Hepatocyte (in vitro differentiated cells): ENCODE results near the gene SNAI1. TPM values are rescaled to one million over a fixed set of nuclear protein-coding genes. Genes with fewer than 3 reads are reported as not detected.
A peak's percentile ranks its signal among the peaks of the same experiment; 100 is the strongest.

Source experiments
- DNase-seq: peaks from one replicate; pipeline ENCODE4 v3.0.0-alpha.2; 2016; ENCODE audit warnings: low spot score
- H2AFZ ChIP-seq: fragments of 200-600 bp; sonication (generic); 2 replicates; pipeline ENCODE4 v1.6.0; 2016; ENCODE audit warnings: antibody characterized with exemption, mild to moderate bottlenecking
- H3K27ac ChIP-seq: fragments of 200-600 bp; sonication (generic); 2 replicates; pipeline ENCODE4 v1.5.1; 2016; ENCODE audit warnings: mild to moderate bottlenecking
- H3K27me3 ChIP-seq: fragments of 200-600 bp; sonication (generic); 2 replicates; pipeline ENCODE4 v1.6.1; 2016
- H3K36me3 ChIP-seq: fragments of 200-600 bp; sonication (generic); replicated peaks from 2 replicates; pipeline ENCODE4 v1.5.1; 2016; ENCODE audit warnings: low read depth; ENCODE audit not compliant: insufficient read depth
- H3K4me1 ChIP-seq: fragments of 200-600 bp; sonication (generic); 2 replicates; pipeline ENCODE4 v1.5.1; 2016; ENCODE audit warnings: mild to moderate bottlenecking, moderate library complexity; ENCODE audit not compliant: insufficient read depth
- H3K4me2 ChIP-seq: fragments of 200-600 bp; sonication (generic); 2 replicates; pipeline ENCODE4 v1.6.0; 2016
- H3K4me3 ChIP-seq: fragments of 200-600 bp; sonication (generic); 2 replicates; pipeline ENCODE4 v1.5.1; 2016; ENCODE audit warnings: mild to moderate bottlenecking
- H3K79me2 ChIP-seq: fragments of 200-600 bp; sonication (generic); 2 replicates; pipeline ENCODE4 v1.6.0; 2017; ENCODE audit warnings: mild to moderate bottlenecking
- H3K9me2 ChIP-seq: fragments of 200-600 bp; sonication (generic); replicated peaks from 2 replicates; pipeline ENCODE4 v1.6.0; 2017; ENCODE audit warnings: mild to moderate bottlenecking; ENCODE audit not compliant: insufficient read depth
- H3K9me3 ChIP-seq: fragments of 200-600 bp; sonication (generic); 2 replicates; pipeline ENCODE4 v1.5.1; 2016; ENCODE audit warnings: low read depth, mild to moderate bottlenecking
- H4K20me1 ChIP-seq: fragments of 200-600 bp; sonication (generic); 2 replicates; pipeline ENCODE4 v1.6.0; 2016; ENCODE audit warnings: mild to moderate bottlenecking; ENCODE audit not compliant: insufficient read depth, poor library complexity, severe bottlenecking
- CTCF ChIP-seq: fragments of 200-600 bp; sonication (generic); IDR thresholded peaks from 2 replicates; pipeline ENCODE4 v1.5.1; 2016; ENCODE audit warnings: antibody characterized with exemption, mild to moderate bottlenecking; ENCODE audit not compliant: poor library complexity
- EZH2 ChIP-seq: fragments of 200-600 bp; sonication (generic); IDR thresholded peaks from 2 replicates; pipeline ENCODE4 v1.6.1; 2016; ENCODE audit warnings: antibody characterized with exemption, mild to moderate bottlenecking, borderline replicate concordance
- EZH2phosphoT487 ChIP-seq: fragments of 200-600 bp; sonication (generic); IDR thresholded peaks from one replicate; pipeline ENCODE4 v1.6.1; 2018; ENCODE audit warnings: antibody characterized with exemption, mild to moderate bottlenecking, low read depth, moderate library complexity; ENCODE audit not compliant: unreplicated experiment, severe bottlenecking
- WGBS: methylation state at CpG from one replicate; pipeline ENCODE4 v1.1.6; 2016; ENCODE audit warnings: low lambda C conversion rate; ENCODE audit errors: missing lambda C conversion rate; 5-methylcytosine and 5-hydroxymethylcytosine counted together
- polyA plus RNA-seq: library from polyadenylated mRNA; unstranded; fragments of >200 nt; fragmentation: Nextera tagmentation; extraction: Ambion mirVana; gene quantifications from 2 replicates; pipeline ENCODE4 v1.2.1, GENCODE V29; 2016
- total RNA-seq: library from RNA; depleted of rRNA; stranded (reverse); fragments of >200 nt; gene quantifications from 2 replicates; pipeline ENCODE4 v1.2.3, GENCODE V29; 2014

SNAI1 gene
- total and polyA plus RNA-seq, 2 experiments from 2014 or later: 2.9 to 9.8 TPM

DNA sequence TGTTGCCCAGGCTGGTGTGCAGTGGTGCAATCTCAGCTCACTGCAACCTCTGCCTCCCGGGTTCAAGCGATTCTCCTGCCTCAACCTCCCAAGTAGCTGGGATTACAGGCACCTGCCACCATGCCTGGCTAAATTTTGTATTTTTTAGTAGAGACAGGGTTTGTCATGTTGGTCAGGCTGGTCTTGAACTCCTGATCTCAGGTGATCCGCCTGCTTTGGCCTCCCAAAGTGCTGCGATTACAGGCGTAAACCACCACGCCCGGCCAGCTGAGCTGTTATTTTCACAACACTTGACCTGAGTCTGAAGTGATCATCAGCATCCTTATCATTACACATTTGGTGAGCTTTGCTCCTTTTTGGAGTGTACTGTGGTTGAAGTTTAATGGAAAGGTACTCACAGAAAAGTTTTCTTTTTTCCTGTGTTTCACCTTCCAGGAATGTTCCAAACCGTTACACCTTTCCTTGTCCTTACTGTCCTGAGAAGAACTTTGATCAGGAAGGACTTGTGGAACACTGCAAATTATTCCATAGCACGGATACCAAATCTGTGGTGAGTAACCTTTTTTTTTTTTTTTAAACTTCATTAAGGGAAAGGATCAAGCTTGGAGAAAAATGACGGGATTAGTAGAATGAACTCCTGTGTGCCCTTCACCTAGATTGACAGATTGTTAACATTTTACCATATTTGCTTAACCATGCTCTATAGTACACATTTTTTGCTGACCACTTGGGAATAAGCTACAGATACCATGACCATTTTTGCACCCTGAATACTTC lies 36.9 kb upstream of the SNAI1 start:
- Histone ChIP-seq H3K9me3 (no peaks in the 10 kb centered on the region), H2AFZ (no peak overlapping the region), H3K4me1 (peaks cover 2% of the 10 kb centered on the region), H3K9me2 (no peaks in the 10 kb centered on the region), H3K79me2 (peaks cover 59% of the 10 kb centered on the region), H3K27ac (peak overlapping the region; percentile 67), H4K20me1 (peaks cover 38% of the 10 kb centered on the region), H3K4me2 (no peak overlapping the region), H3K27me3 (no peaks in the 10 kb centered on the region), H3K36me3 (no peaks in the 10 kb centered on the region), H3K4me3 (no peak overlapping the region)
- 77% methylated on average over 10 of the region's 10 CpGs for WGBS
- TF ChIP-seq EZH2 (no peak), EZH2phosphoT487 (no peak), CTCF (no peak)
- no peak for DNase-seq

DNA sequence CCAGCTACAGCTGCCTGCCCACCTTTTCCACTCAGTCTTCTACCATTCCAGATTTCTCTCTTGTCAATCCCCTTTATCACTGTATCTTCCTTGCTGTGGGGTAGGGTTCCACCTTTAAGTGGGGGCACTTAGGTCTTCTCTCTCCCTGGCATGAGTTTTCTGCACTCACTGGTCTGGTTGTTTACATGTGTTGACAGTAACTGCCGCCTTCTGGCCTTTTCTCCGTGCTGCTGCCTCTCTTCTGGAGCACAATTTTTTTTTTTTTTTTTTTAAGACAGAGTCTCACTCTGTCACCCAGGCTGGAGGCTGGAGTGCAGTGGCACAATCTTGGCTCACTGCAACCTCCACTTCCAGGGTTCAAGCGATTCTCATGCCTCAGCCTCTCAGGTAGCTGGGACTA lies 34.6 kb upstream of the SNAI1 start:
- Histone ChIP-seq H4K20me1 (peaks cover 15% of the 10 kb centered on the region), H3K4me2 (no peak overlapping the region), H3K27me3 (no peaks in the 10 kb centered on the region), H3K79me2 (peaks cover 36% of the 10 kb centered on the region), H3K9me2 (no peaks in the 10 kb centered on the region), H2AFZ (no peak overlapping the region), H3K36me3 (peaks cover 3% of the 10 kb centered on the region), H3K9me3 (no peaks in the 10 kb centered on the region), H3K4me1 (peaks cover 2% of the 10 kb centered on the region), H3K27ac (no peak overlapping the region), H3K4me3 (no peak overlapping the region)
- no peak for DNase-seq
- no peak for TF ChIP-seq CTCF
- TF ChIP-seq EZH2phosphoT487: no peak
- TF ChIP-seq EZH2: no peak
- WGBS: 68% methylated on average over 3 of the region's 3 CpGs

GRCh38 chr20:49948809-49949507 lies 33.8 kb upstream of the SNAI1 start:
- no peak for DNase-seq

More at GRCh38 chr20:49948809-49949507, 33.8 kb upstream of the SNAI1 start:
- no peaks in the 10 kb centered on the region for H3K9me2 ChIP-seq
- H4K20me1 ChIP-seq: peaks cover 11% of the 10 kb centered on the region
- H3K27me3 ChIP-seq: no peaks in the 10 kb centered on the region
- H3K4me1 ChIP-seq: peaks cover 2% of the 10 kb centered on the region
- no peak overlapping the region for H3K4me2 ChIP-seq
- peak overlapping the region; percentile 20 for H3K27ac ChIP-seq
- no peak overlapping the region for H3K4me3 ChIP-seq
- H2AFZ ChIP-seq: no peak overlapping the region
- TF ChIP-seq EZH2phosphoT487 (no peak), EZH2 (no peak), CTCF (no peak)
- WGBS: 92% methylated on average over 11 of the region's 11 CpGs
- peaks cover 32% of the 10 kb centered on the region for H3K79me2 ChIP-seq
- H3K9me3 ChIP-seq: no peaks in the 10 kb centered on the region
- peaks cover 3% of the 10 kb centered on the region for H3K36me3 ChIP-seq
